Ovary (tissue), 9 donors: ENCODE data around the gene C1QA. TPM values are rescaled to one million over a fixed set of nuclear protein-coding genes. Genes with fewer than 3 reads are reported as not detected.

ENCODE experiments used
- DNase-seq, 5 donors: peaks; one replicate each; pipeline ENCODE4 v3.0.0-alpha.2; 2019 to 2020
- H3K27ac ChIP-seq, 2 donors: fragments of 200-600 bp; one replicate each; pipeline versions ENCODE4 v1.5.1 to v1.8.0; 2019 to 2022
- H3K27me3 ChIP-seq: fragments of 200-600 bp; one replicate; pipeline ENCODE4 v1.8.0; 2022
- H3K36me3 ChIP-seq: fragments of 200-600 bp; sonication (generic); one replicate; pipeline ENCODE4 v1.5.1; 2019
- H3K4me1 ChIP-seq: one replicate; pipeline ENCODE4 v1.8.1; 2013; ENCODE audit warnings: mild to moderate bottlenecking, moderate library complexity; ENCODE audit not compliant: insufficient read depth
- H3K4me3 ChIP-seq: fragments of 200-600 bp; sonication (generic); one replicate; pipeline ENCODE4 v1.5.1; 2017
- H3K9me3 ChIP-seq, 2 donors: fragments of 200-600 bp in 1 of 2; sonication (generic) in 1 of 2; one replicate each; pipeline versions ENCODE4 v1.5.1 to v1.8.1; 2013 to 2019; ENCODE audit warnings: mild to moderate bottlenecking in 1 of 2, moderate library complexity in 1 of 2
- EP300 ChIP-seq: sonication (generic); formaldehyde crosslinking; IDR thresholded peaks from one replicate; pipeline ENCODE4 v1.6.1; 2017; ENCODE audit warnings: antibody characterized with exemption
- POLR2A ChIP-seq: fragments of 450-650 bp; IDR thresholded peaks from one replicate; pipeline ENCODE4 v1.6.1; 2017; ENCODE audit warnings: antibody characterized with exemption, mild to moderate bottlenecking, moderate library complexity
- WGBS, 3 donors: extraction: QIAGEN DNeasy Blood & Tissue Kit in 1 of 3; methylation state at CpG; one replicate each; pipeline versions ENCODE4 v1.1.5 to v1.1.7; 2013 to 2017; 5-methylcytosine and 5-hydroxymethylcytosine counted together
- intact Hi-C, 4 donors: fragments of 100-400 bp; cut with DNase I; formaldehyde crosslinking; loops; one replicate each; pipeline versions ENCODE4 v1.11.0 to v1.15.1; 2022 to 2023
- polyA plus RNA-seq, 2 donors: library from polyadenylated mRNA; stranded (reverse); fragments of 200-250 nt in 1 of 2; fragments of 350-450 nt in 1 of 2; fragmentation: Illumina TruSeq in 1 of 2; extraction: RNeasy Lipid Tissue Mini Kit (QIAGEN cat#74804) in 1 of 2; gene quantifications; one replicate each; pipeline ENCODE4 v1.2.3, GENCODE V29; 2013 to 2014
- total RNA-seq, 7 donors: library from RNA; depleted of rRNA in 2 of 7; stranded (reverse); fragments of >200 nt in 2 of 7; fragmentation: NEBNext Ultra II Directional in 3 of 7; extraction: Animal tissue kit (Norgen Biotek cat#: 25700) in 3 of 7; gene quantifications; one replicate each; pipeline versions ENCODE4 v1.1.0 to v1.2.4, GENCODE V29; 2016 to 2023
- TF ChIP-seq, protein P1 (sequence below), 3 donors: fragments of 450-650 bp in 2 of 3; fragments of 200-600 bp in 1 of 3; IDR thresholded peaks; one replicate each; pipeline versions ENCODE4 v1.5.1 to v1.8.0; 2016 to 2022; ENCODE audit warnings: antibody characterized with exemption in 3 of 3, mild to moderate bottlenecking in 1 of 3
- donor health status: DM: no; HTN: no; CAD: no; lungs with moderate emphysema.
- donor health status: DM: no; HTN: no; CAD: no.
- donor health status: Bipolar disorder and iron deficiency.
- donor health status: DM: yes; HTN: yes; CAD: no.
- donor health status: DM: no; HTN: no; CAD: no.
- donor health status: DM: yes; HTN: yes; CAD: no.

The C1QA gene
- total and polyA plus RNA-seq, 9 donors = 26.8 to 89.6 (median 52.7) TPM

DNA sequence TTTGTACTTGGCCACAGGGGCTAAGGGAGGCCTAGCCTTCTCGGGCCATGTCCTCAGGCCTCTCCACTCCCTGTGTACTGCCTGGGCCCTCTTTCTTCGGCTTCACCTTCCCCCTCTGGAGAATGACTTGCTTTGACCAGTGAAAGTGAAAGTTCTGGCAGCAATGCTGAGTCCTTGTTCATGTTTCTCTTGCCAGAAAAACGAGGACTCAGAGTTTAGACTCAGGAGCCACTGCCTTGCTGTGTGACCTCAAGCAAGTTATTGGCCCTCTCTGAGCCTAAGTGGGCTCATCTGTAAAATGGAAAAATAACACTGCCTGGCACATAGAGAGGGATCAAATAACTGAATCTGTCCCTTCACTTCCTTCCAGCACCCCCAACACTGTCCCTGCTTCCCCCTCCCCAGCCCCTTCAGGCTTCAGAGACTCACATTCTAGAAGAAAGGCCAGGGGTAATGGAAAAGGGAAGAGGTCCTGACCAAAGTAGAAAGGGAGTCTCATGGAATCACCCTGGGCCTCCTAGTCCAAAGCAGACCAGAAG is 1.5 kb downstream of the C1QA start:
- no peaks in the 10 kb centered on the region for H3K9me3 ChIP-seq
- no peak for DNase-seq
- no peak overlapping the region for H3K27ac ChIP-seq
- 63 to 72% (median 63%) methylated on average over 3 of the region's 3 CpGs for whole genome bisulfite sequencing, 3 donors
- no peaks in the 10 kb centered on the region for H3K27me3 ChIP-seq
- no peaks in the 10 kb centered on the region for H3K36me3 ChIP-seq
- TF ChIP-seq EP300 (no peak), POLR2A (no peak)
- TF ChIP-seq, protein P1, sequence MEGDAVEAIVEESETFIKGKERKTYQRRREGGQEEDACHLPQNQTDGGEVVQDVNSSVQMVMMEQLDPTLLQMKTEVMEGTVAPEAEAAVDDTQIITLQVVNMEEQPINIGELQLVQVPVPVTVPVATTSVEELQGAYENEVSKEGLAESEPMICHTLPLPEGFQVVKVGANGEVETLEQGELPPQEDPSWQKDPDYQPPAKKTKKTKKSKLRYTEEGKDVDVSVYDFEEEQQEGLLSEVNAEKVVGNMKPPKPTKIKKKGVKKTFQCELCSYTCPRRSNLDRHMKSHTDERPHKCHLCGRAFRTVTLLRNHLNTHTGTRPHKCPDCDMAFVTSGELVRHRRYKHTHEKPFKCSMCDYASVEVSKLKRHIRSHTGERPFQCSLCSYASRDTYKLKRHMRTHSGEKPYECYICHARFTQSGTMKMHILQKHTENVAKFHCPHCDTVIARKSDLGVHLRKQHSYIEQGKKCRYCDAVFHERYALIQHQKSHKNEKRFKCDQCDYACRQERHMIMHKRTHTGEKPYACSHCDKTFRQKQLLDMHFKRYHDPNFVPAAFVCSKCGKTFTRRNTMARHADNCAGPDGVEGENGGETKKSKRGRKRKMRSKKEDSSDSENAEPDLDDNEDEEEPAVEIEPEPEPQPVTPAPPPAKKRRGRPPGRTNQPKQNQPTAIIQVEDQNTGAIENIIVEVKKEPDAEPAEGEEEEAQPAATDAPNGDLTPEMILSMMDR (IDR thresholded peaks at IDR 0.05) = no peak
- H3K4me3 ChIP-seq = no peak overlapping the region
- peaks cover 3% of the 10 kb centered on the region for H3K4me1 ChIP-seq
- intact Hi-C loops = no loop called here

- Histone ChIP-seq H3K9me3 (no peaks in the 10 kb centered on the region), H3K4me1 (peaks cover 3% of the 10 kb centered on the region), H3K4me3 (no peak overlapping the region), H3K36me3 (no peaks in the 10 kb centered on the region), H3K27ac (no peak overlapping the region), H3K27me3 (no peaks in the 10 kb centered on the region)
- TF ChIP-seq, protein P1 (IDR thresholded peaks at IDR 0.05) = no peak
- TF ChIP-seq EP300 = no peak
- WGBS, 3 donors = 81 to 86% (median 82%) methylated on average over 23 of the region's 23 CpGs
- intact Hi-C loops = no loop called here
- DNase-seq = no peak
These were observed 2.2 kb downstream of the C1QA start for GRCh38 chr1:22638476-22639234.

DNA sequence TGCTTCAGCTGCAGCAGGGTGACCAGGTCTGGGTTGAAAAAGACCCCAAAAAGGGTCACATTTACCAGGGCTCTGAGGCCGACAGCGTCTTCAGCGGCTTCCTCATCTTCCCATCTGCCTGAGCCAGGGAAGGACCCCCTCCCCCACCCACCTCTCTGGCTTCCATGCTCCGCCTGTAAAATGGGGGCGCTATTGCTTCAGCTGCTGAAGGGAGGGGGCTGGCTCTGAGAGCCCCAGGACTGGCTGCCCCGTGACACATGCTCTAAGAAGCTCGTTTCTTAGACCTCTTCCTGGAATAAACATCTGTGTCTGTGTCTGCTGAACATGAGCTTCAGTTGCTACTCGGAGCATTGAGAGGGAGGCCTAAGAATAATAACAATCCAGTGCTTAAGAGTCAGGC is 2.9 kb downstream of the C1QA start:
- 41 to 57% (median 50%) methylated on average over 8 of the region's 8 CpGs for WGBS, 3 donors
- Histone ChIP-seq H3K27me3 (no peaks in the 10 kb centered on the region), H3K4me1 (peaks cover 3% of the 10 kb centered on the region), H3K36me3 (no peaks in the 10 kb centered on the region), H3K4me3 (no peak overlapping the region), H3K27ac (no peak overlapping the region), H3K9me3 (no peaks in the 10 kb centered on the region)
- no peak for DNase-seq
- TF ChIP-seq POLR2A = no peak
- no peak for TF ChIP-seq EP300
- TF ChIP-seq, protein P1 (IDR thresholded peaks at IDR 0.05) = no peak
- intact Hi-C loops = no loop called here

- H3K4me3 ChIP-seq = no peak overlapping the region
- H3K9me3 ChIP-seq = no peaks in the 10 kb centered on the region
- no peaks in the 10 kb centered on the region for H3K36me3 ChIP-seq
- H3K27me3 ChIP-seq = no peaks in the 10 kb centered on the region
- no peak overlapping the region for H3K27ac ChIP-seq
- peaks cover 3% of the 10 kb centered on the region for H3K4me1 ChIP-seq
- intact Hi-C loops = loop anchor here (2.0 to 10.0 kb wide), 3 partner anchors 218 to 536 kb away; no protein-coding TSS in a partner anchor
- no peak for TF ChIP-seq POLR2A
- TF ChIP-seq, protein P1 (IDR thresholded peaks at IDR 0.05) = no peak
- no peak for TF ChIP-seq EP300
- no peak for DNase-seq
- WGBS, 3 donors = 43 to 50% (median 49%) methylated on average over 8 of the region's 8 CpGs
These were observed 4.8 kb downstream of the C1QA start for GRCh38 chr1:22641247-22641646.
